Neural cell (in vitro differentiated cells): Measurements from ENCODE around the gene ARMH1.

Experiments used
- EP300 ChIP-seq: fragments of 450-650 bp; conservative IDR thresholded peaks from 2 replicates; pipeline ENCODE4 v1.6.1; 2014; ENCODE audit warnings: antibody characterized with exemption, mild to moderate bottlenecking, moderate library complexity; ENCODE audit not compliant: poor library complexity, severe bottlenecking
- EZH2 ChIP-seq: fragments of 200-600, 300-800 bp; shearing (Covaris generic), sonication (generic); IDR thresholded peaks from 2 replicates; pipeline ENCODE4 v1.6.1; 2014; ENCODE audit warnings: antibody characterized with exemption, low read length, borderline replicate concordance, mild to moderate bottlenecking; ENCODE audit not compliant: insufficient read depth, poor library complexity, severe bottlenecking
- POLR2AphosphoS5 ChIP-seq: IDR thresholded peaks from 2 replicates; pipeline ENCODE4 v1.6.1; 2012
- SMC3 ChIP-seq: fragments of 450-650 bp; conservative IDR thresholded peaks from 2 replicates; pipeline ENCODE4 v1.6.1; 2014; ENCODE audit warnings: antibody characterized with exemption, mild to moderate bottlenecking, moderate library complexity; ENCODE audit not compliant: poor library complexity
- TAF1 ChIP-seq: IDR thresholded peaks from 2 replicates; pipeline ENCODE4 v1.6.1; 2012; ENCODE audit warnings: low read depth
- TF ChIP-seq, protein P1 (sequence below): fragments of 450-650 bp; IDR thresholded peaks from 2 replicates; pipeline ENCODE4 v1.5.1; 2014; ENCODE audit warnings: antibody characterized with exemption, mild to moderate bottlenecking, moderate library complexity; ENCODE audit not compliant: poor library complexity, severe bottlenecking

DNA sequence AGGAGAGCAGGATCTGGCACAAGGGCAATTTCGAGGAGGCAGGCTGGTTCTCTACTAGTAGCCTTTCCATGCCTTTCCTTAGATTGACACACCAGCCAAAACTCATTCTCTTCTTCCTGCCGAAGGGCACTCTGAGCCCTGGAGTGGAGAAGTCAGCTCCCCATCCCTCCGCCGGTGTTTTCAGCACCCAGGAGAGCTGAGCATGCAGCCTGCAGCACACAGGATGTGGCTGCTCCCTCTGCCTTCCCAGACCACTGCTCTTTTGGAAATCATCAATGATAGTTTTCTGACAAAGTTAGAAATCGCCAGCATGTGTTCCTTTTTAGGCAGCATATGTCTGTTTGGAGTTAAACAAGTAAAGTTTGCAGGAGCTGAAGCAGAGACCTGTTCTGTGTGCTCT, 44.8 kb downstream of the ARMH1 start:
- TF ChIP-seq, protein P1, sequence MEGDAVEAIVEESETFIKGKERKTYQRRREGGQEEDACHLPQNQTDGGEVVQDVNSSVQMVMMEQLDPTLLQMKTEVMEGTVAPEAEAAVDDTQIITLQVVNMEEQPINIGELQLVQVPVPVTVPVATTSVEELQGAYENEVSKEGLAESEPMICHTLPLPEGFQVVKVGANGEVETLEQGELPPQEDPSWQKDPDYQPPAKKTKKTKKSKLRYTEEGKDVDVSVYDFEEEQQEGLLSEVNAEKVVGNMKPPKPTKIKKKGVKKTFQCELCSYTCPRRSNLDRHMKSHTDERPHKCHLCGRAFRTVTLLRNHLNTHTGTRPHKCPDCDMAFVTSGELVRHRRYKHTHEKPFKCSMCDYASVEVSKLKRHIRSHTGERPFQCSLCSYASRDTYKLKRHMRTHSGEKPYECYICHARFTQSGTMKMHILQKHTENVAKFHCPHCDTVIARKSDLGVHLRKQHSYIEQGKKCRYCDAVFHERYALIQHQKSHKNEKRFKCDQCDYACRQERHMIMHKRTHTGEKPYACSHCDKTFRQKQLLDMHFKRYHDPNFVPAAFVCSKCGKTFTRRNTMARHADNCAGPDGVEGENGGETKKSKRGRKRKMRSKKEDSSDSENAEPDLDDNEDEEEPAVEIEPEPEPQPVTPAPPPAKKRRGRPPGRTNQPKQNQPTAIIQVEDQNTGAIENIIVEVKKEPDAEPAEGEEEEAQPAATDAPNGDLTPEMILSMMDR = no peak
- no peak for TF ChIP-seq EP300
- TF ChIP-seq EZH2 = no peak
- no peak for TF ChIP-seq TAF1
- no peak for TF ChIP-seq POLR2AphosphoS5
- TF ChIP-seq SMC3 = no peak
